ENCODE measurements around the gene RGS19. TPM values are rescaled to one million over a fixed set of nuclear protein-coding genes. Genes with fewer than 3 reads are reported as not detected.

Gene RGS19
- total and polyA plus RNA-seq, 3 experiments from 2014 or later, result 35.3 to 120 (median 36.9) TPM

DNA sequence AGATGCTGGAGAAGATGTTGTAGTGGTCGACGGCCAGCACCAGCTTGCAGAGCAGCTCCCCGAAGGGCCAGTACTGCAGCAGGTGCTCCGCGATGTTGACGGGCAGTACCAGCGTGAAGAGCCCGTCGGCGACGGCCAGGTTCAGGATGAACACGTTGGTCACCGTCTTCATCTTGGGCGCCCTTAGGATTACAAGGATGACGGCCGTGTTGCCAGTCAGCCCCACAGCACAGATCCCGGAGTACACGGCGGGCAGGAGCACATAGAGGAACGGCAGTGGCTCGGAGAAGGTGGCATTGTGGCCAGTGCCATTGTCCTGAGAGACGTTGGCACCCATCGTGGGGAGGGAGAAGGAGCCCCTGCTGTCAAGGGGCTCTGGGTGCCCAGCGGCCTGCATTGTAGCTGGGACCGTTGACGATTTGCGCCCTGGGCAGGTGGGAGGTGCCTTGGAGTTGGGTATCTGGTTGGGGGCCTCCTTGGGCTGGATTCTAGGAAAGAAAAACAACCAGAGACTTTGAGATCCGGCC, 27.2 kb upstream of the RGS19 start:
- peak in 1 of 5 donors; percentile 36 for DNase-seq
- H3K36me3 Mint-ChIP-seq, result no peaks in the 10 kb centered on the region
- no peak overlapping the region for H3K27ac Mint-ChIP-seq
- Histone ChIP-seq H3K4me3 (ENCODE audit: low read length) (no peak overlapping the region), H3K9me3 (ENCODE audit: low read length) (no peaks in the 10 kb centered on the region), H3K36me3 (ENCODE audit: insufficient read depth, low read length) (no peaks in the 10 kb centered on the region), H3K27me3 (ENCODE audit: insufficient read depth, low read length, poor library complexity, severe bottlenecking) (peaks cover 5% of the 10 kb centered on the region), H3K27ac (ENCODE audit: low read depth, low read length) (no peak overlapping the region), H3K4me1 (ENCODE audit: insufficient read depth, low read length) (peaks cover 5% of the 10 kb centered on the region)
- ChIA-PET CTCF (no interaction called here), POLR2A (no interaction called here)
- no peaks in the 10 kb centered on the region for H3K9me3 Mint-ChIP-seq
- peaks cover 9 to 17% of the 10 kb centered on the region in 2 donors for H3K27me3 Mint-ChIP-seq
- H3K4me3 Mint-ChIP-seq, result no peak overlapping the region
- H3K4me1 Mint-ChIP-seq, result peaks cover 0 to 12% (median 4%) of the 10 kb centered on the region in 3 donors

DNA sequence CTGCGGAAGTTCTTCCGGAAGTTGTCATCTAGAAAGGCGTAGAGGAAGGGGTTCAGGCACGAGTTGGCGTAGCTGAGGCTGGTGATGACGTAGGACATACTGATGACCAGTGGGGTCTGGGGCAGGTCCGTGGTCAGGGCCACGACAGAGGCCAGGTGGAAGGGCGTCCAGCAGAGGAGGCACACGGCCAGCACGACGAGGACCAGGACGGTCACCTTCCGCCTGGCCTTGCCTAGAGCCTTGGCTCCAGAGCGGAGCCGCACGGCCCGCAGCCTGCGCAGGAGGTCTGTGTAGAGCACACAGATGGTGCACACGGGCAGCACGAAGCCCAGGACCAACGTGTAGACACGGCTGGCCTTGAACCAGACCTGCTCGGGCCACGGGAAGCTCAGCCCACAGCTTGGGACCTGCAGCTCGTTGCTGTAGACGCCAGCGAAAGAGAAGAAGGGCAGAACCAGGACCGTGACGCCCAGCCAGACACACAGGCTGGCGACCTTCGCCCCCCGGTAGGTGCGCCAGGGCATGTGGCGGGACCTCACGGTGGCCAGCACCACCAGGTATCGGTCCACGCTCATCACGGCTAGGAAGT, 26.6 kb upstream of the RGS19 start:
- H3K36me3 ChIP-seq (ENCODE audit: insufficient read depth, low read length), result no peaks in the 10 kb centered on the region
- no peaks in the 10 kb centered on the region for H3K9me3 Mint-ChIP-seq
- peaks cover 0 to 18% (median 9%) of the 10 kb centered on the region in 3 donors for H3K4me1 Mint-ChIP-seq
- no peaks in the 10 kb centered on the region for H3K9me3 ChIP-seq (ENCODE audit: low read length)
- no peaks in the 10 kb centered on the region for H3K36me3 Mint-ChIP-seq
- H3K27ac ChIP-seq (ENCODE audit: low read depth, low read length), result no peak overlapping the region
- H3K27ac Mint-ChIP-seq, result no peak overlapping the region
- no peak for DNase-seq
- peaks cover 6% of the 10 kb centered on the region for H3K4me1 ChIP-seq (ENCODE audit: insufficient read depth, low read length)
- POLR2A ChIA-PET, result no interaction called here
- H3K4me3 ChIP-seq (ENCODE audit: low read length), result no peak overlapping the region
- peaks cover 7% of the 10 kb centered on the region for H3K27me3 ChIP-seq (ENCODE audit: insufficient read depth, low read length, poor library complexity, severe bottlenecking)
- no peak overlapping the region for H3K4me3 Mint-ChIP-seq
- CTCF ChIA-PET, result no interaction called here
- peaks cover 9 to 23% of the 10 kb centered on the region in 2 donors for H3K27me3 Mint-ChIP-seq

DNA sequence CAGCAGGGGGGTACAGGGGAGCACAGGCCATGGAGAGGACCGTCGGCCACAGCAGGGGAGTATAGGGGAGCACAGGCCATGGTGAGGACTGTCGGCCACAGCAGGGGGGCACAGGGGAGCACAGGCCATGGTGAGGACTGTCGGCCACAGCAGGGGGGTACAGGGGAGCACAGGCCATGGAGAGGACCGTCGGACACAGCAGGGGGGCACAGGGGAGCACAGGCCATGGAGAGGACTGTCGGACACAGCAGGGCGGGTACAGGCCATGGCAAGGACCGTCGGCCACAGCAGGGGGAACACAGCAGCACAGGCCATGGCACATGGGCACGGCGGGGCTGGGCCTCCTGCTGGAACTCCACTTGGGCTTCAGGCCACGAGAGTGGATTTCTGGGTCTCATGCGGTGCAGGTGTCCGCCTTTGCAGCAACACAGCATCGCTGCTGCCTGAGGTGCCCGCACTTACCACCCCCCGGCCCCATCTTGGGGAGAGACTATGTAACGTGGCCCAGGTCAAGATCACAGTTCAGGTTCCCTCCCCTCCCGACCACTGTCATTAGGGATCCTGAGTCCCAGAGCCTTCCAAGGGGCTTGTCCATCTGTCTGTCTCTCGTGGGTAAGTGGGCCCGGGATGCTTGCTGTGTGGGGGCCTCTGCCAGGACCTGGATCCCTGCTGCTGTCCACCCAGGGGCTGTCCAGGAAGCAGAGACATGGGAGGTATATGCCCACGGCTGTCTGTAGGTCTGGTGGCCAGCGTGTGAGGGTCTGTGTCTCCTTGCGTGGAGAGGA, 25.5 kb upstream of the RGS19 start:
- peaks cover 9 to 23% of the 10 kb centered on the region in 2 donors for H3K27me3 Mint-ChIP-seq
- H3K27ac Mint-ChIP-seq, result no peak overlapping the region
- CTCF ChIA-PET, result no interaction called here
- Histone ChIP-seq H3K27ac (ENCODE audit: low read depth, low read length) (no peak overlapping the region), H3K4me3 (ENCODE audit: low read length) (no peak overlapping the region), H3K4me1 (ENCODE audit: insufficient read depth, low read length) (peaks cover 6% of the 10 kb centered on the region), H3K9me3 (ENCODE audit: low read length) (no peaks in the 10 kb centered on the region), H3K27me3 (ENCODE audit: insufficient read depth, low read length, poor library complexity, severe bottlenecking) (peaks cover 7% of the 10 kb centered on the region), H3K36me3 (ENCODE audit: insufficient read depth, low read length) (no peaks in the 10 kb centered on the region)
- POLR2A ChIA-PET, result no interaction called here
- no peak for DNase-seq
- H3K4me1 Mint-ChIP-seq, result peaks cover 0 to 29% (median 13%) of the 10 kb centered on the region in 3 donors
- H3K36me3 Mint-ChIP-seq, result no peaks in the 10 kb centered on the region
- no peak overlapping the region for H3K4me3 Mint-ChIP-seq
- no peaks in the 10 kb centered on the region for H3K9me3 Mint-ChIP-seq

DNA sequence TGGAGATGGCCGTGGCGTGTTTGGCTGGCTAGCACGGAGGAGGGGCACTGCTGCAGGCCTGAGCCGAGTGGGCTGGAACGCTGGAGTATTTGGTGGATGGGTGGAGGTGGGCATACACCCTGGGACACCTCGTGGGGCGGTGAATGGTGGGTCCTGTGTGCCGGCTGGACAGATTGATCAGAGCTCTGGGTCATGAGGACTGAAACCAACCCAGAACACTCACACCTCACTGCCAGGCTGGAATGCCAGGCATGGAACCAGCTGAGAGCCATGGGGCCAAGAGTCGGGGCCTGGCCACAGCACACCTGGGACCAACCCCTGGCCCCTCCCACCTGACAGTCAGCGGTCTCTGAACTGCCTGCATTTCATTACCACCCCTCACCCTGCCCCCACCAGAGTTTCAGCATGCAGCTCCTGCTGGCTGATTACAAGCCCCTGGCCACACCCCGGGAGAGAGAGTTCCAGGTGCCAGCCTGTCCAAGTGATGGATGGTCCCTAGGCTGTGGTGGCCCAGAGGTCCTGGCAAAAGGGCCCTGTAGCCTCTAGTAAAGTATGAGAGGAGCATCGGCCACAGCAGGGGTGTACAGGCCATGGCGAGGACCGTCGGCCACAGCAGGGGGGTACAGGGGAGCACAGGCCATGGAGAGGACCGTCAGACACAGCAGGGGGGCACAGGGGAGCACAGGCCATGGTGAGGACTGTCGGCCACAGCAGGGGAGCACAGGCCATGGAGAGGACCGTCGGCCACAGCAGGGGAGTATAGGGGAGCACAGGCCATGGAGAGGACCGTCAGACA, 24.8 kb upstream of the RGS19 start:
- H3K36me3 Mint-ChIP-seq, result no peaks in the 10 kb centered on the region
- peaks cover 6% of the 10 kb centered on the region for H3K4me1 ChIP-seq (ENCODE audit: insufficient read depth, low read length)
- peak overlapping the region in 1 of 8 donors; percentile 42 for H3K27ac Mint-ChIP-seq
- no peak overlapping the region for H3K27ac ChIP-seq (ENCODE audit: low read depth, low read length)
- ChIA-PET CTCF (no interaction called here), POLR2A (no interaction called here)
- peak overlapping the region in 1 of 7 donors; percentile 24 for H3K4me3 Mint-ChIP-seq
- no peaks in the 10 kb centered on the region for H3K9me3 Mint-ChIP-seq
- peaks cover 0 to 31% (median 13%) of the 10 kb centered on the region in 3 donors for H3K4me1 Mint-ChIP-seq
- peaks cover 7% of the 10 kb centered on the region for H3K27me3 ChIP-seq (ENCODE audit: insufficient read depth, low read length, poor library complexity, severe bottlenecking)
- H3K4me3 ChIP-seq (ENCODE audit: low read length), result no peak overlapping the region
- H3K27me3 Mint-ChIP-seq, result peaks cover 9 to 23% of the 10 kb centered on the region in 2 donors
- no peaks in the 10 kb centered on the region for H3K9me3 ChIP-seq (ENCODE audit: low read length)
- DNase-seq, result no peak
- no peaks in the 10 kb centered on the region for H3K36me3 ChIP-seq (ENCODE audit: insufficient read depth, low read length)

DNA sequence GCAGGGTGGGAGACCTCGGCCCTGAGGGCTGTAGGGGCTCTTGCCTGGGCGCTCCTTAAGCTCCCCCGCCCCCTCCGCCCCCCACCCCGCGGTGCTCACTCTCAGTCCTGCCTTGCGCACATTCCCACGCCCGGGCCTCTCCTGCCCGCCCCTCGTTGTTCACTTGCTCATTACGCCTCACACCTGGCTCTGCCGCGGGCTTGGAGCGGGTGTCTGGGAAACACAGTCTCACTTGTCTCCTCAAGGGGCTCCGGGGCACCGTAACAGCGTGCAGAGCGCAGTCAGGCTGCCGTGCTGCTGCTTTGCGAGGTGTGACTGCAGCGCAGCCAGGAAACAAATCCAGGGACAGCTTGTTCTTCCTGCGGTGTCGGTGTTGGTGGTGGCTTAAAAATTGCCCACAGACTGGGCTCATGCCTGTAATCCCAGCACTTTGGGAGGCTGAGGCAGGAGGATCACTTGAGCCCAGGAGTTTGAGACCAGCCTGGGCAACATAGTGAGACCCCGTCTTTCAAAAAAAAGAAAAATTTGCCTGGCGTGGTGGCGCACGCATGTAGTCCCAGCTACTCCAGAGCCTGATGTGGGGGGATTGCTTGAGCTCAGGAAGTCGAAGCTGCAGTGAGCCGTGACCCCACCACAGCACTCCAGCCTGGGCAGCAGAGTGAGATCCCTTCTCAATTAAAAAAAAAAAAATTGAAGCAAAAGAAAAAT, 23.5 kb upstream of the RGS19 start:
- ChIA-PET POLR2A (no interaction called here), CTCF (interaction anchor here (1.8 to 2.7 kb wide), 2 partner anchors 8 to 19 kb away, joined by 5 to 13 read pairs; partner anchors contain the start of gene LKAAEAR1)
- Histone ChIP-seq H3K4me3 (ENCODE audit: low read length) (no peak overlapping the region), H3K27ac (ENCODE audit: low read depth, low read length) (no peak overlapping the region), H3K36me3 (ENCODE audit: insufficient read depth, low read length) (no peaks in the 10 kb centered on the region), H3K9me3 (ENCODE audit: low read length) (no peaks in the 10 kb centered on the region), H3K4me1 (ENCODE audit: insufficient read depth, low read length) (peaks cover 6% of the 10 kb centered on the region), H3K27me3 (ENCODE audit: insufficient read depth, low read length, poor library complexity, severe bottlenecking) (peaks cover 7% of the 10 kb centered on the region)
- Mint-ChIP-seq H3K27me3 (peaks cover 9 to 21% of the 10 kb centered on the region in 2 donors), H3K36me3 (no peaks in the 10 kb centered on the region), H3K9me3 (no peaks in the 10 kb centered on the region), H3K4me3 (peak overlapping the region in 6 of 7 donors; percentile 19 to 79 (median 48)), H3K4me1 (peaks cover 0 to 27% (median 11%) of the 10 kb centered on the region in 3 donors), H3K27ac (peak overlapping the region in 2 of 8 donors; percentile 38 to 66)
- peak in 1 of 5 donors; percentile 41 for DNase-seq

DNA sequence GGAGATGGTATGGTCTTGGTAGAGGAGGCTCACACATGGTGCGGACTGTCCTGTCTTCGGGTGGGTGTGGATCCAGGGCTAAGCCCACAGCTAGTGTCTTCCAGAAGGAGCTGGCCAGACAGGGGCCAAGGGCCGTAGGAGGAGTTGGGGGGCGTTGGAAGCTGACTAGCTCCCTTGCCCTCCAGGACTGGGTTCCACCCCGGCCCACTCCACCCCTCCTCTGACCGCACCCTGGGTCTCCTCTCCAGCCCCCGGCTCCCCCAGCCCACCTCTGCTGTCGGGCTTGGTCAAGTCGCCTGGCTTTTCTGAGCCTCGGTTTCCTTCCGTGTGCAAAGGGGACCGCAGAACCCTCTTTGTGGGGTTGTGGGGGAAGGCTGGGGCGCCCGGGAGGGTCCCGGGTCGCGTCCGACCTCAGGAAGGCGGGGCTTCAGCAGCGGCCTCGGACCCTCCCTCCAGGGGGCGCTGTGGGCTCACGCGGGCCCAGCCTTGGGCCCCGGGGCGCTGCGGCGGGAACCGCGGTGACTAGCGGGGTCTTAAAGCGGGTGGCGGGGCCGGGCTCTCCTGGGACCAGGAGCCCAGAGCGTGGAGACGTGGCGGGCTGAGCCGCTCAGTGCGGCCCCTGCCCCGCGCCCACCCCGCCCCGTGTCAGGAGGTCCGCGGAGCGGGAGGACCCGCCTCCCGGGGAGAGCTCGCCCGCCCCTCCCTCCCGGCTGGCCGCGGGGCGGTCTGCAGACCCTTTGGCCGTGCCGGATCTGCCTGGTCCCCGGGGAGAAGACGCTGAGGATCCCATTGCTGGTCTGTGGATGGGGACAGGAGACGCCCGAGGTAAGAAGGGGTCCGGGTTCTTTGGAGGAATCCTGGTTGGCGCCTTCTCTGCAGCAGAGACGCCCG, 22.7 kb upstream of the RGS19 start:
- no peak overlapping the region for H3K27ac ChIP-seq (ENCODE audit: low read depth, low read length)
- Mint-ChIP-seq H3K27ac (peak overlapping the region in 3 of 8 donors; percentile 19 to 72 (median 27)), H3K36me3 (no peaks in the 10 kb centered on the region), H3K4me3 (peak overlapping the region in 4 of 7 donors; percentile 33 to 72 (median 60)), H3K27me3 (peaks cover 9 to 21% of the 10 kb centered on the region in 2 donors), H3K4me1 (peaks cover 0 to 27% (median 11%) of the 10 kb centered on the region in 3 donors), H3K9me3 (no peaks in the 10 kb centered on the region)
- H3K27me3 ChIP-seq (ENCODE audit: insufficient read depth, low read length, poor library complexity, severe bottlenecking), result peaks cover 7% of the 10 kb centered on the region
- peaks cover 6% of the 10 kb centered on the region for H3K4me1 ChIP-seq (ENCODE audit: insufficient read depth, low read length)
- ChIA-PET POLR2A (no interaction called here), CTCF (interaction anchor here (1.0 to 2.7 kb wide), 4 partner anchors 8 to 25 kb away, joined by 3 to 13 read pairs (median 6); partner anchors contain the start of gene LKAAEAR1)
- H3K4me3 ChIP-seq (ENCODE audit: low read length), result no peak overlapping the region
- DNase-seq, result peak; percentile 50 to 69 (median 61)
- H3K36me3 ChIP-seq (ENCODE audit: insufficient read depth, low read length), result no peaks in the 10 kb centered on the region
- no peaks in the 10 kb centered on the region for H3K9me3 ChIP-seq (ENCODE audit: low read length)

Measured in CD8-positive, alpha-beta memory T cell (primary cell).